WTC11 (cell line): ENCODE measurements around the gene NHERF1. TPM values are rescaled to one million over a fixed set of nuclear protein-coding genes. Genes with fewer than 3 reads are reported as not detected.

ENCODE experiments used
- ATAC-seq: fragments of 200-7000 bp; cut with Tn5 transposase; 2 replicates; pipeline ENCODE4 v1.10.0; 2021; ENCODE audit warnings: mild to moderate bottlenecking, moderate library complexity
- Bru-seq: library from RNA; stranded (reverse); fragments of 400-500 nt; gene quantifications from one replicate; lab custom pipeline; 2021; lab: Mats Ljungman, UMichigan
- CTCF ChIA-PET: fragments of 300-600 bp; sonication (Branson Sonifier 250); formaldehyde crosslinking; loops from one replicate; lab custom pipeline; 2021; ENCODE audit warnings: antibody characterized with exemption; lab: Charles Lee
- POLR2A ChIA-PET: fragments of 350-600 bp; sonication (Branson Sonifier 250); formaldehyde crosslinking; loops from one replicate; lab custom pipeline; 2021; ENCODE audit warnings: antibody characterized with exemption; lab: Charles Lee
- DNase-seq: peaks from one replicate; pipeline ENCODE4 v3.0.0; 2021; ENCODE audit warnings: low spot score
- H3K27ac Mint-ChIP-seq: 2 replicates; pipeline ENCODE4 v1.8.0; 2021; ENCODE audit warnings: mixed read lengths
- H3K27me3 Mint-ChIP-seq: 2 replicates; pipeline ENCODE4 v1.8.0; 2021; ENCODE audit warnings: low read depth, mild to moderate bottlenecking, moderate library complexity, mixed read lengths
- H3K36me3 Mint-ChIP-seq: 2 replicates; pipeline ENCODE4 v1.8.0; 2021; ENCODE audit warnings: mixed read lengths
- H3K4me1 Mint-ChIP-seq: 2 replicates; pipeline ENCODE4 v1.8.0; 2022; ENCODE audit warnings: mixed read lengths
- H3K4me3 Mint-ChIP-seq: 2 replicates; pipeline ENCODE4 v1.8.0; 2021; ENCODE audit warnings: mild to moderate bottlenecking, moderate library complexity, mixed read lengths
- H3K9me3 Mint-ChIP-seq: 2 replicates; pipeline ENCODE4 v1.8.0; 2021; ENCODE audit warnings: mixed read lengths
- AFF4 ChIP-seq: sonication (generic); formaldehyde crosslinking; IDR thresholded peaks from 2 replicates; pipeline ENCODE4 v1.8.1; 2023; ENCODE audit warnings: mild to moderate bottlenecking, missing genetic modification reagents, borderline replicate concordance
- E2F5 ChIP-seq: sonication (generic); formaldehyde crosslinking; IDR thresholded peaks from 2 replicates; pipeline ENCODE4 v1.8.1; 2022; ENCODE audit warnings: mild to moderate bottlenecking, moderate library complexity, missing genetic modification reagents
- ELF4 ChIP-seq: sonication (generic); formaldehyde crosslinking; IDR thresholded peaks from 2 replicates; pipeline ENCODE4 v1.8.1; 2022; ENCODE audit warnings: low read depth, mild to moderate bottlenecking, moderate library complexity, missing genetic modification reagents
- ETV6 ChIP-seq: sonication (generic); formaldehyde crosslinking; IDR thresholded peaks from 2 replicates; pipeline ENCODE4 v1.8.1; 2022; ENCODE audit warnings: mild to moderate bottlenecking, missing genetic modification reagents
- FOXK1 ChIP-seq: sonication (generic); formaldehyde crosslinking; IDR thresholded peaks from 2 replicates; pipeline ENCODE4 v1.8.0; 2022; ENCODE audit warnings: mild to moderate bottlenecking, moderate library complexity, missing genetic modification reagents
- HMGXB4 ChIP-seq: sonication (generic); formaldehyde crosslinking; IDR thresholded peaks from 2 replicates; pipeline ENCODE4 v1.8.1; 2023; ENCODE audit warnings: mild to moderate bottlenecking, moderate library complexity, missing genetic modification reagents
- JAZF1 ChIP-seq: fragments of 250-450 bp; sonication (Bioruptor Pico); IDR thresholded peaks from 2 replicates; pipeline ENCODE4 v1.9.0; 2021; ENCODE audit warnings: moderate library complexity, mild to moderate bottlenecking, inconsistent platforms
- NFYB ChIP-seq: sonication (generic); formaldehyde crosslinking; conservative IDR thresholded peaks from 2 replicates; pipeline ENCODE4 v1.8.0; 2022; ENCODE audit warnings: low read depth, missing genetic modification reagents
- NR1H2 ChIP-seq: sonication (generic); formaldehyde crosslinking; IDR thresholded peaks from 2 replicates; pipeline ENCODE4 v1.9.0; 2021; ENCODE audit warnings: mild to moderate bottlenecking, moderate library complexity, missing genetic modification reagents
- NR2C2 ChIP-seq: sonication (generic); formaldehyde crosslinking; IDR thresholded peaks from 2 replicates; pipeline ENCODE4 v1.8.0; 2022; ENCODE audit warnings: mild to moderate bottlenecking, missing genetic modification reagents
- RORB ChIP-seq: fragments of 250-450 bp; sonication (Bioruptor Pico); IDR thresholded peaks from 2 replicates; pipeline ENCODE4 v1.9.0; 2021; ENCODE audit warnings: mild to moderate bottlenecking
- ZNF396 ChIP-seq: fragments of 250-450 bp; sonication (Bioruptor Pico); IDR thresholded peaks from 2 replicates; pipeline ENCODE4 v1.8.0; 2021; ENCODE audit warnings: mild to moderate bottlenecking, moderate library complexity, borderline replicate concordance
- ZNF416 ChIP-seq: fragments of 250-450 bp; sonication (Bioruptor Pico); IDR thresholded peaks from 2 replicates; pipeline ENCODE4 v1.9.0; 2021; ENCODE audit warnings: mild to moderate bottlenecking, inconsistent platforms
- long read RNA-seq, 3 experiments: library from RNA in 1 of 3; library from capped mRNA in 1 of 3; library from polyadenylated mRNA in 1 of 3; unstranded in 2 of 3; stranded (forward) in 1 of 3; transcript quantifications; one replicate each; pipeline ENCODE4 v2.0.0, GENCODE V29; 2021
- total RNA-seq: library from RNA; stranded (reverse); gene quantifications from 3 replicates; pipeline ENCODE4 v1.2.3, GENCODE V29; 2021
- TF ChIP-seq, protein P1 (sequence below): sonication (generic); formaldehyde crosslinking; IDR thresholded peaks from 2 replicates; pipeline ENCODE4 v1.8.0; 2022; ENCODE audit warnings: mild to moderate bottlenecking, missing genetic modification reagents
- TF ChIP-seq, protein P2 (sequence below): fragments of 250-450 bp; sonication (Bioruptor Pico); IDR thresholded peaks from 2 replicates; pipeline ENCODE4 v1.9.0; 2021; ENCODE audit warnings: mild to moderate bottlenecking, borderline replicate concordance
- TF ChIP-seq, protein P3 (sequence below): fragments of 200-600 bp; IDR thresholded peaks from 2 replicates; pipeline ENCODE4 v1.8.0; 2022; ENCODE audit warnings: antibody characterized with exemption
- TF ChIP-seq, protein P4 (sequence below): sonication (generic); formaldehyde crosslinking; IDR thresholded peaks from 2 replicates; pipeline ENCODE4 v1.8.0; 2022; ENCODE audit warnings: mild to moderate bottlenecking, missing genetic modification reagents

NHERF1 gene
- total RNA-seq (86.9 to 111 TPM (median 97.1 TPM) in 3 replicates), Bru-seq, nascent RNA (percentile 64 among the genes with signal in this experiment)
- long read RNA-seq, experiment 1, transcript SLC9A3R1-201 (6 exons, 1,969 nt): major isoform, 356 of 382 reads
- long read RNA-seq, experiment 1, partial matches to known transcripts: 3 of 382 reads
- long read RNA-seq, experiment 1, other reads (novel, unspliced or antisense): 17 of 382 reads
- long read RNA-seq, experiment 2, transcript SLC9A3R1-201 (6 exons, 1,969 nt): major isoform, 106 of 147 reads
- long read RNA-seq, experiment 2, transcript SLC9A3R1-203 (4 exons, 714 nt): minor isoform, 13 of 147 reads
- long read RNA-seq, experiment 2, partial matches to known transcripts: 18 of 147 reads
- long read RNA-seq, experiment 2, other reads (novel, unspliced or antisense): 7 of 147 reads
- long read RNA-seq, experiment 3, partial matches to known transcripts: 1 of 4 reads
- long read RNA-seq, experiment 3, other reads (novel, unspliced or antisense): 0 of 4 reads

DNA sequence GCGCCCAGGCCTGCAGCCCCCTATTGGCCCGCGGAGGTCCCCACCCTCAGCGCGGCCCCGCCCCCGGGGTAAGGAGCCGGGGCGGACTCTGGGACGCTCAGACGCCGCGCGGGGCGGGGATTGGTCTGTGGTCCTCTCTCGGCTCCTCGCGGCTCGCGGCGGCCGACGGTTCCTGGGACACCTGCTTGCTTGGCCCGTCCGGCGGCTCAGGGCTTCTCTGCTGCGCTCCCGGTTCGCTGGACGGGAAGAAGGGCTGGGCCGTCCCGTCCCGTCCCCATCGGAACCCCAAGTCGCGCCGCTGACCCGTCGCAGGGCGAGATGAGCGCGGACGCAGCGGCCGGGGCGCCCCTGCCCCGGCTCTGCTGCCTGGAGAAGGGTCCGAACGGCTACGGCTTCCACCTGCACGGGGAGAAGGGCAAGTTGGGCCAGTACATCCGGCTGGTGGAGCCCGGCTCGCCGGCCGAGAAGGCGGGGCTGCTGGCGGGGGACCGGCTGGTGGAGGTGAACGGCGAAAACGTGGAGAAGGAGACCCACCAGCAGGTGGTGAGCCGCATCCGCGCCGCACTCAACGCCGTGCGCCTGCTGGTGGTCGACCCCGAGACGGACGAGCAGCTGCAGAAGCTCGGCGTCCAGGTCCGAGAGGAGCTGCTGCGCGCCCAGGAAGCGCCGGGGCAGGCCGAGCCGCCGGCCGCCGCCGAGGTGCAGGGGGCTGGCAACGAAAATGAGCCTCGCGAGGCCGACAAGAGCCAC is at the start of gene NHERF1:
NHERF1 (plus strand) TSS at position 100 of the 750 bp plus-strand sequence; CDS start at position 319, 219 bp downstream.
- Mint-ChIP-seq H3K36me3 (peaks cover 8% of the 10 kb centered on the region), H3K27ac (peak within 1 kb of the TSS; percentile 57), H3K4me3 (peak within 1 kb of the TSS; percentile 92), H3K27me3 (peaks cover 3% of the 10 kb centered on the region; the same call in 1 of the 2 replicates), H3K4me1 (peaks cover 64% of the 10 kb centered on the region), H3K9me3 (peaks cover 3% of the 10 kb centered on the region; the same call in 1 of the 2 replicates)
- ATAC-seq (peak; percentile 86), DNase-seq (peak; percentile 61)
- ChIA-PET CTCF (interaction anchor here (0.6 to 3.7 kb wide), 14 partner anchors 11 to 213 kb away, joined by 3 to 35 read pairs (median 8); partner anchors contain the start of genes NAT9 and RAB37), POLR2A (interaction anchor here (0.6 to 1.4 kb wide), 3 partner anchors 11 to 35 kb away, joined by 5 to 8 read pairs (median 6); partner anchors contain the start of gene NAT9)
- TF ChIP-seq NR2C2 (CRISPR knock-in tag): 0 out of 2 replicates have a peak, but pooled peaks have one; percentile 45
- TF ChIP-seq, protein P1, sequence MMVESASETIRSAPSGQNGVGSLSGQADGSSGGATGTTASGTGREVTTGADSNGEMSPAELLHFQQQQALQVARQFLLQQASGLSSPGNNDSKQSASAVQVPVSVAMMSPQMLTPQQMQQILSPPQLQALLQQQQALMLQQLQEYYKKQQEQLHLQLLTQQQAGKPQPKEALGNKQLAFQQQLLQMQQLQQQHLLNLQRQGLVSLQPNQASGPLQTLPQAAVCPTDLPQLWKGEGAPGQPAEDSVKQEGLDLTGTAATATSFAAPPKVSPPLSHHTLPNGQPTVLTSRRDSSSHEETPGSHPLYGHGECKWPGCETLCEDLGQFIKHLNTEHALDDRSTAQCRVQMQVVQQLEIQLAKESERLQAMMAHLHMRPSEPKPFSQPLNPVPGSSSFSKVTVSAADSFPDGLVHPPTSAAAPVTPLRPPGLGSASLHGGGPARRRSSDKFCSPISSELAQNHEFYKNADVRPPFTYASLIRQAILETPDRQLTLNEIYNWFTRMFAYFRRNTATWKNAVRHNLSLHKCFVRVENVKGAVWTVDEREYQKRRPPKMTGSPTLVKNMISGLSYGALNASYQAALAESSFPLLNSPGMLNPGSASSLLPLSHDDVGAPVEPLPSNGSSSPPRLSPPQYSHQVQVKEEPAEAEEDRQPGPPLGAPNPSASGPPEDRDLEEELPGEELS: peak; percentile 51
- 0 out of 2 replicates have a peak, but pooled peaks have one; percentile 31 for TF ChIP-seq AFF4 (CRISPR knock-in tag)
- peak; percentile 88 for TF ChIP-seq ETV6
- TF ChIP-seq, protein P2, sequence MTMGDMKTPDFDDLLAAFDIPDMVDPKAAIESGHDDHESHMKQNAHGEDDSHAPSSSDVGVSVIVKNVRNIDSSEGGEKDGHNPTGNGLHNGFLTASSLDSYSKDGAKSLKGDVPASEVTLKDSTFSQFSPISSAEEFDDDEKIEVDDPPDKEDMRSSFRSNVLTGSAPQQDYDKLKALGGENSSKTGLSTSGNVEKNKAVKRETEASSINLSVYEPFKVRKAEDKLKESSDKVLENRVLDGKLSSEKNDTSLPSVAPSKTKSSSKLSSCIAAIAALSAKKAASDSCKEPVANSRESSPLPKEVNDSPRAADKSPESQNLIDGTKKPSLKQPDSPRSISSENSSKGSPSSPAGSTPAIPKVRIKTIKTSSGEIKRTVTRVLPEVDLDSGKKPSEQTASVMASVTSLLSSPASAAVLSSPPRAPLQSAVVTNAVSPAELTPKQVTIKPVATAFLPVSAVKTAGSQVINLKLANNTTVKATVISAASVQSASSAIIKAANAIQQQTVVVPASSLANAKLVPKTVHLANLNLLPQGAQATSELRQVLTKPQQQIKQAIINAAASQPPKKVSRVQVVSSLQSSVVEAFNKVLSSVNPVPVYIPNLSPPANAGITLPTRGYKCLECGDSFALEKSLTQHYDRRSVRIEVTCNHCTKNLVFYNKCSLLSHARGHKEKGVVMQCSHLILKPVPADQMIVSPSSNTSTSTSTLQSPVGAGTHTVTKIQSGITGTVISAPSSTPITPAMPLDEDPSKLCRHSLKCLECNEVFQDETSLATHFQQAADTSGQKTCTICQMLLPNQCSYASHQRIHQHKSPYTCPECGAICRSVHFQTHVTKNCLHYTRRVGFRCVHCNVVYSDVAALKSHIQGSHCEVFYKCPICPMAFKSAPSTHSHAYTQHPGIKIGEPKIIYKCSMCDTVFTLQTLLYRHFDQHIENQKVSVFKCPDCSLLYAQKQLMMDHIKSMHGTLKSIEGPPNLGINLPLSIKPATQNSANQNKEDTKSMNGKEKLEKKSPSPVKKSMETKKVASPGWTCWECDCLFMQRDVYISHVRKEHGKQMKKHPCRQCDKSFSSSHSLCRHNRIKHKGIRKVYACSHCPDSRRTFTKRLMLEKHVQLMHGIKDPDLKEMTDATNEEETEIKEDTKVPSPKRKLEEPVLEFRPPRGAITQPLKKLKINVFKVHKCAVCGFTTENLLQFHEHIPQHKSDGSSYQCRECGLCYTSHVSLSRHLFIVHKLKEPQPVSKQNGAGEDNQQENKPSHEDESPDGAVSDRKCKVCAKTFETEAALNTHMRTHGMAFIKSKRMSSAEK (CRISPR knock-in tag): no peak
- TF ChIP-seq, protein P3, sequence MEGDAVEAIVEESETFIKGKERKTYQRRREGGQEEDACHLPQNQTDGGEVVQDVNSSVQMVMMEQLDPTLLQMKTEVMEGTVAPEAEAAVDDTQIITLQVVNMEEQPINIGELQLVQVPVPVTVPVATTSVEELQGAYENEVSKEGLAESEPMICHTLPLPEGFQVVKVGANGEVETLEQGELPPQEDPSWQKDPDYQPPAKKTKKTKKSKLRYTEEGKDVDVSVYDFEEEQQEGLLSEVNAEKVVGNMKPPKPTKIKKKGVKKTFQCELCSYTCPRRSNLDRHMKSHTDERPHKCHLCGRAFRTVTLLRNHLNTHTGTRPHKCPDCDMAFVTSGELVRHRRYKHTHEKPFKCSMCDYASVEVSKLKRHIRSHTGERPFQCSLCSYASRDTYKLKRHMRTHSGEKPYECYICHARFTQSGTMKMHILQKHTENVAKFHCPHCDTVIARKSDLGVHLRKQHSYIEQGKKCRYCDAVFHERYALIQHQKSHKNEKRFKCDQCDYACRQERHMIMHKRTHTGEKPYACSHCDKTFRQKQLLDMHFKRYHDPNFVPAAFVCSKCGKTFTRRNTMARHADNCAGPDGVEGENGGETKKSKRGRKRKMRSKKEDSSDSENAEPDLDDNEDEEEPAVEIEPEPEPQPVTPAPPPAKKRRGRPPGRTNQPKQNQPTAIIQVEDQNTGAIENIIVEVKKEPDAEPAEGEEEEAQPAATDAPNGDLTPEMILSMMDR: no peak
- TF ChIP-seq HMGXB4 (CRISPR knock-in tag): peak; percentile 58; the same call in 1 of the 2 replicates
- 0 out of 2 replicates have a peak, but pooled peaks have one; percentile 6 for TF ChIP-seq FOXK1 (CRISPR knock-in tag)
- no peak for TF ChIP-seq E2F5 (CRISPR knock-in tag)
- peak; percentile 80 for TF ChIP-seq NFYB
- TF ChIP-seq ELF4: no peak
- TF ChIP-seq RORB (CRISPR knock-in tag): no peak
- TF ChIP-seq JAZF1: no peak
- no peak for TF ChIP-seq ZNF396
- TF ChIP-seq ZNF416 (CRISPR knock-in tag): 0 out of 2 replicates have a peak, but pooled peaks have one; percentile 29
- TF ChIP-seq, protein P4, sequence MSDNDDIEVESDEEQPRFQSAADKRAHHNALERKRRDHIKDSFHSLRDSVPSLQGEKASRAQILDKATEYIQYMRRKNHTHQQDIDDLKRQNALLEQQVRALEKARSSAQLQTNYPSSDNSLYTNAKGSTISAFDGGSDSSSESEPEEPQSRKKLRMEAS (CRISPR knock-in tag): no peak
- TF ChIP-seq NR1H2 (CRISPR knock-in tag): no peak
